NCI-H2196 (cell line): ENCODE data around the gene PEX11A.

Experiments
- DNase-seq: peaks from one replicate; lab custom pipeline; 2025; ENCODE audit not compliant: unreplicated experiment; lab: John Stamatoyannopoulos, UW

PEX11A gene

GRCh38 chr15:89677381-89677780 lies 13.2 kb downstream of the PEX11A start:
- DNase-seq = no peak

GRCh38 chr15:89675606-89676005 lies 14.9 kb downstream of the PEX11A start:
- no peak for DNase-seq

- DNase-seq = no peak
These were observed 16.0 kb downstream of the PEX11A start for GRCh38 chr15:89674526-89674925.

- DNase-seq = no peak
These were observed 17.4 kb downstream of the PEX11A start for GRCh38 chr15:89673165-89673512.

GRCh38 chr15:89672221-89673164 lies 18.1 kb downstream of the PEX11A start:
- no peak for DNase-seq

GRCh38 chr15:89671687-89672086 lies 18.9 kb downstream of the PEX11A start:
- no peak for DNase-seq

GRCh38 chr15:89670971-89671560 lies 19.5 kb downstream of the PEX11A start:
- no peak for DNase-seq

GRCh38 chr15:89669941-89670340 lies 20.6 kb downstream of the PEX11A start:
- no peak for DNase-seq

GRCh38 chr15:89669309-89669865 lies 21.2 kb downstream of the PEX11A start:
- no peak for DNase-seq

GRCh38 chr15:89668171-89668570 lies 22.4 kb downstream of the PEX11A start:
- no peak for DNase-seq

- DNase-seq = no peak
These were observed 22.9 kb downstream of the PEX11A start for GRCh38 chr15:89667706-89667960.

- no peak for DNase-seq
These were observed 23.5 kb downstream of the PEX11A start for GRCh38 chr15:89666858-89667705.

GRCh38 chr15:89666184-89666857 lies 24.2 kb downstream of the PEX11A start:
- no peak for DNase-seq

GRCh38 chr15:89665449-89666181 lies 24.9 kb downstream of the PEX11A start:
- no peak for DNase-seq

- DNase-seq = no peak
These were observed 25.9 kb downstream of the PEX11A start for GRCh38 chr15:89664441-89665350.

GRCh38 chr15:89662893-89663626 lies 27.5 kb downstream of the PEX11A start:
- no peak for DNase-seq

- DNase-seq = no peak
These were observed 30.0 kb downstream of the PEX11A start for GRCh38 chr15:89660556-89660955.

GRCh38 chr15:89659295-89659694 lies 31.3 kb downstream of the PEX11A start:
- DNase-seq = no peak
